ENCODE results near the gene MYO1F. TPM values are rescaled to one million over a fixed set of nuclear protein-coding genes. Genes with fewer than 3 reads are reported as not detected.

Gene MYO1F
- total and polyA plus RNA-seq, 2 of the 13 experiments (the other 11 are each of a cell fraction or from before 2014, with no cell fraction given), result 0.09 to 0.13 TPM

DNA sequence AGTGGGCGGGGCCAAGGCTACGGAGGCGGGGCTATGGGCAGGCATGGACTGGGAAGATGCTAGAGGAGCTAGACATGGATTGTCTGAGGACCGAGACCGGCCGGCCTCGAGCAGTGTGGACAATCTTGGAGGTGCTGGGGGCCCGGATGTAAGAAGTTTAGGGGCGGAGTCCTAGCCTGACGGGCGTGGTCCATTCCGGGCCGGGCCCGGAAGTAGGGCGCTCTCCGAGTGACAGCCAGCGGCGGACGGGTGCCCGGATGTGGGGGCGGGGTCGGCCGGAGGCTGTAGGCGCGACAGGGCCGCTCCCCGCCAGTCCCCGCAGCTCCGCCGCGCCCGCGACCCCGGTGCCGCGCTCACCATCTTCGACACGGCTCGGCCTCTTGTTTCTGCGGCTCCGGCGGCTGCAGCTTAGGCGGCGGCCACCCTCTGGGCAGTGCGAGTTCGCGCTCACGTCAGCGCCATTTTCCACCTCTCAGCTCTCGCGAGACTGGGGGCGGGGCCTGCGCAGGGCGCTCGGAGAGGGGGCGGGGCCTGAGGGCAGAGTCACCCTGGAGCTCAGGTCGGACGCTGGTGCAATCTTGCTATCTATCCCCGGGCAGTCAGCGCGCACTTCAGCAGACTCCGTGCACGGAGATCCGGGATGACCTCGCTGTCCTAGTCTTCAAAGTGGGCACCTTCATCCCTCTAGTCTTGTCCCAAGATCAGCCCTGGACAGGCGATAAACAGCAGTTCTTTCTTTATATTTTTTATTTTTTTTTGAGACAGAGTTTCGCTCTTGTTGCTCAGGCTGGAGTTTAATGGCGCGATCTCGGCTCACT lies 63.3 kb downstream of the MYO1F start, which contains the start of gene ZNF414 (continued):
- TF ChIP-seq, protein P1, sequence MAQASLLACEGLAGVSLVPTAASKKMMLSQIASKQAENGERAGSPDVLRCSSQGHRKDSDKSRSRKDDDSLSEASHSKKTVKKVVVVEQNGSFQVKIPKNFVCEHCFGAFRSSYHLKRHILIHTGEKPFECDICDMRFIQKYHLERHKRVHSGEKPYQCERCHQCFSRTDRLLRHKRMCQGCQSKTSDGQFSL (CRISPR knock-in tag; IDR thresholded peaks at IDR 0.05), result no peak
- TF ChIP-seq, protein P2, sequence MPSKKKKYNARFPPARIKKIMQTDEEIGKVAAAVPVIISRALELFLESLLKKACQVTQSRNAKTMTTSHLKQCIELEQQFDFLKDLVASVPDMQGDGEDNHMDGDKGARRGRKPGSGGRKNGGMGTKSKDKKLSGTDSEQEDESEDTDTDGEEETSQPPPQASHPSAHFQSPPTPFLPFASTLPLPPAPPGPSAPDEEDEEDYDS (CRISPR knock-in tag; IDR thresholded peaks at IDR 0.05), result peak; percentile 88
- peak; percentile 90 to 98 for TF ChIP-seq POLR2A (IDR thresholded peaks at IDR 0.05; ENCODE audit: insufficient read depth in 1 of 2, low read depth in 2 of 2, low read length in 2 of 2)
- no peak for TF ChIP-seq NFYC (CRISPR knock-in tag; IDR thresholded peaks at IDR 0.05)
- no peak for TF ChIP-seq KLF6 (CRISPR knock-in tag; IDR thresholded peaks at IDR 0.05)
- TF ChIP-seq, protein P3, sequence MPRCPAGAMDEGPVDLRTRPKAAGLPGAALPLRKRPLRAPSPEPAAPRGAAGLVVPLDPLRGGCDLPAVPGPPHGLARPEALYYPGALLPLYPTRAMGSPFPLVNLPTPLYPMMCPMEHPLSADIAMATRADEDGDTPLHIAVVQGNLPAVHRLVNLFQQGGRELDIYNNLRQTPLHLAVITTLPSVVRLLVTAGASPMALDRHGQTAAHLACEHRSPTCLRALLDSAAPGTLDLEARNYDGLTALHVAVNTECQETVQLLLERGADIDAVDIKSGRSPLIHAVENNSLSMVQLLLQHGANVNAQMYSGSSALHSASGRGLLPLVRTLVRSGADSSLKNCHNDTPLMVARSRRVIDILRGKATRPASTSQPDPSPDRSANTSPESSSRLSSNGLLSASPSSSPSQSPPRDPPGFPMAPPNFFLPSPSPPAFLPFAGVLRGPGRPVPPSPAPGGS (CRISPR knock-in tag; IDR thresholded peaks at IDR 0.05), result no peak; the same call in 1 of the 2 replicates
- TF ChIP-seq, protein P4, sequence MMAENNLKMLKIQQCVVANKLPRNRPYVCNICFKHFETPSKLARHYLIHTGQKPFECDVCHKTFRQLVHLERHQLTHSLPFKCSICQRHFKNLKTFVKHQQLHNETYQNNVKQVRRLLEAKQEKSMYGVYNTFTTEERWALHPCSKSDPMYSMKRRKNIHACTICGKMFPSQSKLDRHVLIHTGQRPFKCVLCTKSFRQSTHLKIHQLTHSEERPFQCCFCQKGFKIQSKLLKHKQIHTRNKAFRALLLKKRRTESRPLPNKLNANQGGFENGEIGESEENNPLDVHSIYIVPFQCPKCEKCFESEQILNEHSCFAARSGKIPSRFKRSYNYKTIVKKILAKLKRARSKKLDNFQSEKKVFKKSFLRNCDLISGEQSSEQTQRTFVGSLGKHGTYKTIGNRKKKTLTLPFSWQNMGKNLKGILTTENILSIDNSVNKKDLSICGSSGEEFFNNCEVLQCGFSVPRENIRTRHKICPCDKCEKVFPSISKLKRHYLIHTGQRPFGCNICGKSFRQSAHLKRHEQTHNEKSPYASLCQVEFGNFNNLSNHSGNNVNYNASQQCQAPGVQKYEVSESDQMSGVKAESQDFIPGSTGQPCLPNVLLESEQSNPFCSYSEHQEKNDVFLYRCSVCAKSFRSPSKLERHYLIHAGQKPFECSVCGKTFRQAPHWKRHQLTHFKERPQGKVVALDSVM (CRISPR knock-in tag; IDR thresholded peaks at IDR 0.05), result no peak; the same call in 1 of the 2 replicates
- no peak; the same call in 1 of the 2 replicates for TF ChIP-seq ZNF350 (CRISPR knock-in tag; IDR thresholded peaks at IDR 0.05; ENCODE audit: borderline replicate concordance, low read depth)
- TF ChIP-seq RFXAP (CRISPR knock-in tag; IDR thresholded peaks at IDR 0.05; ENCODE audit: borderline replicate concordance), result peak; percentile 63; the same call in 1 of the 2 replicates
- TF ChIP-seq, protein P5, sequence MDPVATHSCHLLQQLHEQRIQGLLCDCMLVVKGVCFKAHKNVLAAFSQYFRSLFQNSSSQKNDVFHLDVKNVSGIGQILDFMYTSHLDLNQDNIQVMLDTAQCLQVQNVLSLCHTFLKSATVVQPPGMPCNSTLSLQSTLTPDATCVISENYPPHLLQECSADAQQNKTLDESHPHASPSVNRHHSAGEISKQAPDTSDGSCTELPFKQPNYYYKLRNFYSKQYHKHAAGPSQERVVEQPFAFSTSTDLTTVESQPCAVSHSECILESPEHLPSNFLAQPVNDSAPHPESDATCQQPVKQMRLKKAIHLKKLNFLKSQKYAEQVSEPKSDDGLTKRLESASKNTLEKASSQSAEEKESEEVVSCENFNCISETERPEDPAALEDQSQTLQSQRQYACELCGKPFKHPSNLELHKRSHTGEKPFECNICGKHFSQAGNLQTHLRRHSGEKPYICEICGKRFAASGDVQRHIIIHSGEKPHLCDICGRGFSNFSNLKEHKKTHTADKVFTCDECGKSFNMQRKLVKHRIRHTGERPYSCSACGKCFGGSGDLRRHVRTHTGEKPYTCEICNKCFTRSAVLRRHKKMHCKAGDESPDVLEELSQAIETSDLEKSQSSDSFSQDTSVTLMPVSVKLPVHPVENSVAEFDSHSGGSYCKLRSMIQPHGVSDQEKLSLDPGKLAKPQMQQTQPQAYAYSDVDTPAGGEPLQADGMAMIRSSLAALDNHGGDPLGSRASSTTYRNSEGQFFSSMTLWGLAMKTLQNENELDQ (CRISPR knock-in tag; IDR thresholded peaks at IDR 0.05; ENCODE audit: borderline replicate concordance), result no peak
- TF ChIP-seq, protein P6, sequence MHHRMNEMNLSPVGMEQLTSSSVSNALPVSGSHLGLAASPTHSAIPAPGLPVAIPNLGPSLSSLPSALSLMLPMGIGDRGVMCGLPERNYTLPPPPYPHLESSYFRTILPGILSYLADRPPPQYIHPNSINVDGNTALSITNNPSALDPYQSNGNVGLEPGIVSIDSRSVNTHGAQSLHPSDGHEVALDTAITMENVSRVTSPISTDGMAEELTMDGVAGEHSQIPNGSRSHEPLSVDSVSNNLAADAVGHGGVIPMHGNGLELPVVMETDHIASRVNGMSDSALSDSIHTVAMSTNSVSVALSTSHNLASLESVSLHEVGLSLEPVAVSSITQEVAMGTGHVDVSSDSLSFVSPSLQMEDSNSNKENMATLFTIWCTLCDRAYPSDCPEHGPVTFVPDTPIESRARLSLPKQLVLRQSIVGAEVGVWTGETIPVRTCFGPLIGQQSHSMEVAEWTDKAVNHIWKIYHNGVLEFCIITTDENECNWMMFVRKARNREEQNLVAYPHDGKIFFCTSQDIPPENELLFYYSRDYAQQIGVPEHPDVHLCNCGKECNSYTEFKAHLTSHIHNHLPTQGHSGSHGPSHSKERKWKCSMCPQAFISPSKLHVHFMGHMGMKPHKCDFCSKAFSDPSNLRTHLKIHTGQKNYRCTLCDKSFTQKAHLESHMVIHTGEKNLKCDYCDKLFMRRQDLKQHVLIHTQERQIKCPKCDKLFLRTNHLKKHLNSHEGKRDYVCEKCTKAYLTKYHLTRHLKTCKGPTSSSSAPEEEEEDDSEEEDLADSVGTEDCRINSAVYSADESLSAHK (CRISPR knock-in tag; IDR thresholded peaks at IDR 0.05; ENCODE audit: borderline replicate concordance), result no peak
- TF ChIP-seq ZNF343 (CRISPR knock-in tag; IDR thresholded peaks at IDR 0.05), result no peak
- TF ChIP-seq ZSCAN30 (CRISPR knock-in tag; IDR thresholded peaks at IDR 0.05), result no peak
- 0 out of 2 replicates have a peak, but pooled peaks have one; percentile 62 for TF ChIP-seq NAIF1 (CRISPR knock-in tag; IDR thresholded peaks at IDR 0.05; ENCODE audit: borderline replicate concordance)
- TF ChIP-seq ZNF781 (CRISPR knock-in tag; IDR thresholded peaks at IDR 0.05; ENCODE audit: borderline replicate concordance, not compliant biosample characterization), result no peak
- no peak for TF ChIP-seq ZKSCAN1 (IDR thresholded peaks at IDR 0.05; ENCODE audit: low read length)
- TF ChIP-seq, protein P7, sequence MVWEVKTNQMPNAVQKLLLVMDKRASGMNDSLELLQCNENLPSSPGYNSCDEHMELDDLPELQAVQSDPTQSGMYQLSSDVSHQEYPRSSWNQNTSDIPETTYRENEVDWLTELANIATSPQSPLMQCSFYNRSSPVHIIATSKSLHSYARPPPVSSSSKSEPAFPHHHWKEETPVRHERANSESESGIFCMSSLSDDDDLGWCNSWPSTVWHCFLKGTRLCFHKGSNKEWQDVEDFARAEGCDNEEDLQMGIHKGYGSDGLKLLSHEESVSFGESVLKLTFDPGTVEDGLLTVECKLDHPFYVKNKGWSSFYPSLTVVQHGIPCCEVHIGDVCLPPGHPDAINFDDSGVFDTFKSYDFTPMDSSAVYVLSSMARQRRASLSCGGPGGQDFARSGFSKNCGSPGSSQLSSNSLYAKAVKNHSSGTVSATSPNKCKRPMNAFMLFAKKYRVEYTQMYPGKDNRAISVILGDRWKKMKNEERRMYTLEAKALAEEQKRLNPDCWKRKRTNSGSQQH (CRISPR knock-in tag; IDR thresholded peaks at IDR 0.05; ENCODE audit: low read depth), result peak; percentile 44; the same call in 1 of the 2 replicates

Measured in HepG2 (cell line).